Endothelial cell of umbilical vein (primary cell): Measurements from ENCODE around the gene ANKRD27. TPM values are rescaled to one million over a fixed set of nuclear protein-coding genes. Genes with fewer than 3 reads are reported as not detected.

Experiments
- BruUV-seq: library from RNA; stranded (reverse); fragments of 400-500 nt; replicated peaks from 2 replicates; lab custom pipeline; 2021; lab: Mats Ljungman, UMichigan
- CTCF ChIA-PET: fragments of 300-600, 350-600 bp; sonication (Branson Sonifier 250); formaldehyde crosslinking; loops from one replicate; lab custom pipeline; 2021; ENCODE audit warnings: antibody characterized with exemption, inconsistent platforms; lab: Charles Lee
- POLR2A ChIA-PET: fragments of 300-600, 350-600 bp; sonication (Branson Sonifier 250); formaldehyde crosslinking; loops from one replicate; lab custom pipeline; 2021; ENCODE audit warnings: antibody characterized with exemption, inconsistent platforms; lab: Charles Lee
- DNase-seq: peaks from one replicate; pipeline ENCODE4 v3.0.0-alpha.2; 2011; ENCODE audit warnings: low read depth, low spot score
- FAIRE-seq: peaks from 2 replicates; lab custom pipeline; 2011; peaks lifted over from hg19 to GRCh38; lab: Jason Lieb, UNC
- H2AFZ ChIP-seq: 2 replicates; pipeline ENCODE4 v1.6.0; 2012; ENCODE audit warnings: low read depth, low read length, control low read depth, inconsistent platforms
- H3K27ac ChIP-seq: 2 replicates; pipeline ENCODE4 v1.5.1; 2011; ENCODE audit warnings: low read depth, mild to moderate bottlenecking, control low read depth, low read length, moderate library complexity; ENCODE audit not compliant: insufficient read depth
- H3K27me3 ChIP-seq, 2 experiments: 2 replicates each; pipeline versions ENCODE4 v1.6.0 to v1.6.1; 2011; ENCODE audit warnings: low read length in 2 of 2, mixed read lengths in 1 of 2; ENCODE audit not compliant: control insufficient read depth in 2 of 2, insufficient read depth in 2 of 2
- H3K36me3 ChIP-seq, 2 experiments: 2 replicates in 1 of 2; 3 replicates in 1 of 2; pipeline ENCODE4 v1.5.1; 2011; ENCODE audit warnings: low read length in 2 of 2, mild to moderate bottlenecking in 1 of 2, moderate library complexity in 1 of 2; ENCODE audit not compliant: control insufficient read depth in 2 of 2, insufficient read depth in 2 of 2; ENCODE audit errors: extremely low read depth in 1 of 2
- H3K4me1 ChIP-seq: 3 replicates; pipeline ENCODE4 v1.5.1; 2011; ENCODE audit warnings: mild to moderate bottlenecking, low read length; ENCODE audit not compliant: control insufficient read depth, insufficient read depth; ENCODE audit errors: extremely low read depth
- H3K4me2 ChIP-seq: 2 replicates; pipeline ENCODE4 v1.6.1; 2011; ENCODE audit warnings: low read length, control low read depth, mixed read lengths; ENCODE audit not compliant: insufficient read depth
- H3K4me3 ChIP-seq, 3 experiments: fragments of 200-600 bp in 1 of 3; sonication (generic), shearing (Covaris generic) in 1 of 3; replicated peaks in 1 of 3; 2 replicates each; pipeline ENCODE4 v1.5.1; 2011 to 2016; ENCODE audit warnings: control low read depth in 3 of 3, low read length in 3 of 3, mild to moderate bottlenecking in 2 of 3, inconsistent platforms in 1 of 3, low read depth in 1 of 3, moderate library complexity in 1 of 3; ENCODE audit not compliant: insufficient read depth in 1 of 3
- H3K79me2 ChIP-seq: 2 replicates; pipeline ENCODE4 v1.6.0; 2012; ENCODE audit warnings: low read length, inconsistent platforms; ENCODE audit not compliant: control insufficient read depth, insufficient read depth
- H3K9ac ChIP-seq: replicated peaks from 2 replicates; pipeline ENCODE3; 2011; ENCODE audit warnings: low read length, control low read depth; ENCODE audit not compliant: insufficient read depth; ENCODE audit errors: extremely low read depth
- H3K9me1 ChIP-seq: replicated peaks from 3 replicates; pipeline ENCODE4 v1.6.0; 2011; ENCODE audit warnings: mild to moderate bottlenecking, low read length; ENCODE audit not compliant: control insufficient read depth, insufficient read depth; ENCODE audit errors: extremely low read depth
- H3K9me3 ChIP-seq: replicated peaks from 2 replicates; pipeline ENCODE4 v1.5.1; 2012; ENCODE audit warnings: low read length, inconsistent platforms; ENCODE audit not compliant: control insufficient read depth, insufficient read depth
- H4K20me1 ChIP-seq: replicated peaks from 2 replicates; pipeline ENCODE3; 2011; ENCODE audit warnings: mild to moderate bottlenecking, low read length; ENCODE audit not compliant: control insufficient read depth, insufficient read depth; ENCODE audit errors: extremely low read depth
- CTCF ChIP-seq, 2 donors: IDR thresholded peaks; 1 replicate in 1 of 2; 2 replicates in 1 of 2; pipeline ENCODE4 v1.5.1; 2011; ENCODE audit warnings: low read length in 2 of 2, mild to moderate bottlenecking in 2 of 2, moderate library complexity in 2 of 2, control low read depth in 1 of 2, inconsistent platforms in 1 of 2, low read depth in 1 of 2; ENCODE audit not compliant: insufficient read depth in 1 of 2; ENCODE audit errors: extremely low read depth in 1 of 2
- EZH2 ChIP-seq: IDR thresholded peaks from 2 replicates; pipeline ENCODE4 v1.6.1; 2012; ENCODE audit warnings: borderline replicate concordance, low read depth, mild to moderate bottlenecking, moderate library complexity, low read length, inconsistent platforms; ENCODE audit not compliant: severe bottlenecking
- FOS ChIP-seq: IDR thresholded peaks from 2 replicates; pipeline ENCODE4 v1.6.1; 2011; ENCODE audit warnings: mild to moderate bottlenecking, low read length, moderate library complexity, borderline replicate concordance; ENCODE audit not compliant: insufficient read depth
- GATA2 ChIP-seq: IDR thresholded peaks from 2 replicates; pipeline ENCODE4 v1.7.0; 2011; ENCODE audit warnings: low read depth, mild to moderate bottlenecking, moderate library complexity, mixed read lengths, low read length; ENCODE audit not compliant: insufficient read length, insufficient read depth
- JUN ChIP-seq: IDR thresholded peaks from 2 replicates; pipeline ENCODE4 v1.6.1; 2011; ENCODE audit warnings: borderline replicate concordance, low read depth; ENCODE audit not compliant: insufficient read length, insufficient read depth
- MYC ChIP-seq: IDR thresholded peaks from one replicate; pipeline ENCODE4 v1.6.1; 2011; ENCODE audit warnings: mild to moderate bottlenecking, low read depth, low read length
- POLR2A ChIP-seq: IDR thresholded peaks from 2 replicates; pipeline ENCODE4 v1.6.1; 2012; ENCODE audit warnings: low read depth, mild to moderate bottlenecking, control low read depth, low read length
- POLR2AphosphoS5 ChIP-seq: IDR thresholded peaks from 2 replicates; pipeline ENCODE4 v1.6.1; 2012; ENCODE audit warnings: low read depth, mild to moderate bottlenecking, control low read depth, low read length, moderate library complexity; ENCODE audit not compliant: insufficient read depth
- dilution Hi-C: fragments of 300-500 bp; cut with MboI; formaldehyde crosslinking; loops from one replicate; pipeline ENCODE4 v1.15.0; 2019; ENCODE audit warnings: low sequenced_read_pairs; ENCODE audit not compliant: extremely low pct_ligation_motif_present
- intact Hi-C: fragments of 100-400 bp; cut with micrococcal nuclease; formaldehyde crosslinking; loops from one replicate; pipeline ENCODE4 v1.10.0; 2022
- polyA plus RNA-seq, 4 experiments: library from polyadenylated mRNA; depleted of rRNA in 3 of 4; stranded (reverse) in 3 of 4; unstranded in 1 of 4; fragments of >200 nt; gene quantifications; 2 replicates each; pipeline versions ENCODE4 v1.2.1 to v1.2.3, GENCODE V29; 2011 to 2012; ENCODE audit warnings: missing spikeins in 1 of 4
- total RNA-seq: library from RNA; stranded (reverse); gene quantifications from 2 replicates; pipeline ENCODE4 v1.2.3, GENCODE V29; 2021
- TF ChIP-seq, protein P1 (sequence below): IDR thresholded peaks from 2 replicates; pipeline ENCODE4 v1.6.1; 2011; ENCODE audit not compliant: insufficient read depth, insufficient read length

The ANKRD27 gene
- total and polyA plus RNA-seq, 2 donors (not counting 3 experiments of a cell fraction or from before 2014, with no cell fraction given): 18.3 to 37.4 TPM

- DNase-seq: no peak
- no peaks in the 10 kb centered on the region for H3K4me1 ChIP-seq
- no peaks in the 10 kb centered on the region for H3K79me2 ChIP-seq
- no peaks in the 10 kb centered on the region for H3K9me3 ChIP-seq
- dilution Hi-C loops: no loop called here
- no peak overlapping the region for H3K9ac ChIP-seq
- no TSS peak for BruUV-seq
- no peak overlapping the region for H2AFZ ChIP-seq
- no peak overlapping the region for H3K4me2 ChIP-seq
- POLR2A ChIA-PET: no interaction called here
- peaks cover 0 to 26% of the 10 kb centered on the region in 2 experiments for H3K36me3 ChIP-seq
- no peak for TF ChIP-seq CTCF (IDR thresholded peaks at IDR 0.05; ENCODE audit: extremely low read depth in 1 of 2, insufficient read depth in 1 of 2, low read depth in 1 of 2, low read length in 2 of 2)
- no peak for TF ChIP-seq JUN
- no peak for TF ChIP-seq FOS
- TF ChIP-seq, protein P1, sequence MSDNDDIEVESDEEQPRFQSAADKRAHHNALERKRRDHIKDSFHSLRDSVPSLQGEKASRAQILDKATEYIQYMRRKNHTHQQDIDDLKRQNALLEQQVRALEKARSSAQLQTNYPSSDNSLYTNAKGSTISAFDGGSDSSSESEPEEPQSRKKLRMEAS: no peak
- TF ChIP-seq POLR2AphosphoS5: no peak
- TF ChIP-seq EZH2: no peak
- TF ChIP-seq POLR2A: no peak
- no peak for TF ChIP-seq MYC
- no peak for TF ChIP-seq GATA2
- intact Hi-C loops: no loop called here
- no peak for FAIRE-seq
- no peak overlapping the region for H3K4me3 ChIP-seq
- H3K27me3 ChIP-seq: no peaks in the 10 kb centered on the region
- H3K27ac ChIP-seq: no peak overlapping the region
- CTCF ChIA-PET: interaction anchor here (0.7 to 1.0 kb wide), 3 partner anchors 9 to 31 kb away, joined by 3 read pairs; no protein-coding TSS in a partner anchor
- no peaks in the 10 kb centered on the region for H4K20me1 ChIP-seq
- no peaks in the 10 kb centered on the region for H3K9me1 ChIP-seq
These were observed 44.6 kb downstream of the ANKRD27 start for GRCh38 chr19:32630338-32630737.
